Uterus (tissue), 4 donors: Measurements from ENCODE around the gene CD27. TPM values are rescaled to one million over a fixed set of nuclear protein-coding genes. Genes with fewer than 3 reads are reported as not detected.

Source experiments
- DNase-seq, 2 donors: peaks; one replicate each; pipeline ENCODE4 v3.0.0-alpha.2; 2019 to 2020
- H3K27ac ChIP-seq, 2 donors: fragments of 200-600 bp; sonication (generic); 1 replicate in 1 of 2; 2 replicates in 1 of 2; pipeline ENCODE4 v1.5.1; 2016 to 2018
- H3K27me3 ChIP-seq, 2 donors: fragments of 200-600 bp; sonication (generic); one replicate each; pipeline ENCODE4 v1.5.1; 2018 to 2019; ENCODE audit warnings: control low read depth in 1 of 2
- H3K36me3 ChIP-seq, 2 donors: fragments of 200-600 bp; sonication (generic); one replicate each; pipeline ENCODE4 v1.5.1; 2019; ENCODE audit warnings: control low read depth in 1 of 2
- H3K4me1 ChIP-seq, 2 donors: fragments of 200-600 bp; sonication (generic); one replicate each; pipeline ENCODE4 v1.5.1; 2018 to 2019; ENCODE audit warnings: control low read depth in 1 of 2
- H3K4me3 ChIP-seq, 2 donors: fragments of 200-600 bp; sonication (generic); 1 replicate in 1 of 2; 2 replicates in 1 of 2; pipeline ENCODE4 v1.5.1; 2018 to 2019; ENCODE audit warnings: mild to moderate bottlenecking in 1 of 2
- H3K9me3 ChIP-seq, 2 donors: fragments of 200-600 bp; sonication (generic); one replicate each; pipeline ENCODE4 v1.5.1; 2019; ENCODE audit warnings: control low read depth in 1 of 2
- POLR2A ChIP-seq, 2 donors: fragments of 450-650 bp; IDR thresholded peaks; one replicate each; pipeline ENCODE4 v1.6.1; 2016; ENCODE audit warnings: antibody characterized with exemption in 2 of 2, mild to moderate bottlenecking in 1 of 2, moderate library complexity in 1 of 2
- intact Hi-C: fragments of 100-400 bp; cut with DNase I; formaldehyde crosslinking; loops from one replicate; pipeline ENCODE4 v1.15.1; 2023; ENCODE audit warnings: low total_unique reads
- total RNA-seq, 4 donors: library from RNA; depleted of rRNA in 3 of 4; stranded (reverse); fragments of >200 nt in 3 of 4; gene quantifications; one replicate each; pipeline versions ENCODE4 v1.1.0 to v1.2.4, GENCODE V29; 2014 to 2023
- TF ChIP-seq, protein P1 (sequence below), 4 experiments: fragments of 200-600 bp in 2 of 4; fragments of 450-650 bp in 2 of 4; sonication (generic) in 2 of 4; IDR thresholded peaks; one replicate each; pipeline ENCODE4 v1.5.1; 2016 to 2019; ENCODE audit warnings: antibody characterized with exemption in 4 of 4, mild to moderate bottlenecking in 2 of 4, moderate library complexity in 1 of 4
- donor health status: DM: yes; HTN: yes; CAD: no.

CD27 gene
- total RNA-seq, 4 donors from 2014 or later, result 0.35 to 1.4 TPM; not detected in 2

DNA sequence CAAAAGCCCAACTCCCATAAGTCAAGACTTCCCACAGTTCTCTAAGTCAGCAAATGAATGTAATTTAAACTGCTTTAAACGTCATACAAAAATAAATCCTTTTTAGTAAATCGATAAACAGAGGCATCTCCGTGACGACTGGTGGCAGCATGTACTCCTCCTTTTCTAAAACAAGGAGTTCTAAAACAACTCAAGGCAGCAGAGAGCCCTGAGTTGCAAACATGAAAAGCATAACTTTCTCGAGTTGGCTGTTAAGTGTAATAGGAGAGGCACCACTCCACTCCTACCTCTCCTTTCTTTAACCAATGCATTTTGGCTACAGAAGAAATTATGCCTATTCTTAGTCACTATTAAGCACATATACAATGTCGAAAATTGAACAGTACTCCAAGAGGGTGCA is 38.8 kb upstream of the CD27 start:
- no peak for DNase-seq

DNA sequence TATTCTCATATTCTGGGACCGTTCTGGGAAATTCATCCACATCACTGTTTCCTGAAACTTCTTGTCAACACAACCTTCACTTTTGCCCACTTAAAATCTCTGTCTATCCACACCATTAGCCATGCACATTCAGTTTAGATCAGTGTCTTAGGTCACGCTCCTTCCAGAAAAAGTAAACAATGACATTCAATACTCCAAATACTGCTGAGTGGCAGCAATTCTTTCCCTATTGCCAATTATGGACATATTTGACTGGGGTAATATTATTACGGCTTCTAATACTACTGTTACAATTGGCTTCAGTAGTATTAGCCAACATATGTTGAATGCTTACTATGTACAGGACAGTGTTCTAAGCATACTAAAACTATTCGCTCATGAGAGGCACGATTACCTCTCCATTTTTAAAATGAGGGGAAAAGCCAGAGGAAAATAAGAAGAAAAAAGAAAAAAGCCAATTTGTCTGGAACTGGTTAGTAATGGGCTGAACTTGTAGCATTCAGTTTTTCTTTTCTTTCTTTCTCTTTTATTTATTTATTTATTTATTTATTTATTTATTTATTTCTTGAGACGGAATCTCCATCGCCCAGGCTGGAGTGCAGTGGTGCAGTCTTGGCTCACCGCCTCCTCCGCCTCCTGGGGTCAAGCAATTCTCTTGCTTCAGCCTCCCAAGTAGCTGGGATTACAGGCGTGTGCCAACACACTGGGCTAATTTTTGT is 37.4 kb upstream of the CD27 start:
- no peaks in the 10 kb centered on the region for H3K4me1 ChIP-seq
- H3K9me3 ChIP-seq, result no peaks in the 10 kb centered on the region
- H3K27me3 ChIP-seq, result no peaks in the 10 kb centered on the region
- H3K4me3 ChIP-seq, result no peak overlapping the region
- DNase-seq, result no peak
- no peak for TF ChIP-seq POLR2A (IDR thresholded peaks at IDR 0.05)
- TF ChIP-seq, protein P1, sequence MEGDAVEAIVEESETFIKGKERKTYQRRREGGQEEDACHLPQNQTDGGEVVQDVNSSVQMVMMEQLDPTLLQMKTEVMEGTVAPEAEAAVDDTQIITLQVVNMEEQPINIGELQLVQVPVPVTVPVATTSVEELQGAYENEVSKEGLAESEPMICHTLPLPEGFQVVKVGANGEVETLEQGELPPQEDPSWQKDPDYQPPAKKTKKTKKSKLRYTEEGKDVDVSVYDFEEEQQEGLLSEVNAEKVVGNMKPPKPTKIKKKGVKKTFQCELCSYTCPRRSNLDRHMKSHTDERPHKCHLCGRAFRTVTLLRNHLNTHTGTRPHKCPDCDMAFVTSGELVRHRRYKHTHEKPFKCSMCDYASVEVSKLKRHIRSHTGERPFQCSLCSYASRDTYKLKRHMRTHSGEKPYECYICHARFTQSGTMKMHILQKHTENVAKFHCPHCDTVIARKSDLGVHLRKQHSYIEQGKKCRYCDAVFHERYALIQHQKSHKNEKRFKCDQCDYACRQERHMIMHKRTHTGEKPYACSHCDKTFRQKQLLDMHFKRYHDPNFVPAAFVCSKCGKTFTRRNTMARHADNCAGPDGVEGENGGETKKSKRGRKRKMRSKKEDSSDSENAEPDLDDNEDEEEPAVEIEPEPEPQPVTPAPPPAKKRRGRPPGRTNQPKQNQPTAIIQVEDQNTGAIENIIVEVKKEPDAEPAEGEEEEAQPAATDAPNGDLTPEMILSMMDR (IDR thresholded peaks at IDR 0.05), result no peak
- no peaks in the 10 kb centered on the region for H3K36me3 ChIP-seq
- no peak overlapping the region for H3K27ac ChIP-seq
- intact Hi-C loops, result no loop called here

More for the DNA sequence above, 38.8 kb upstream of the CD27 start:
- H3K4me3 ChIP-seq, result no peak overlapping the region
- H3K27me3 ChIP-seq, result no peaks in the 10 kb centered on the region
- no peaks in the 10 kb centered on the region for H3K9me3 ChIP-seq
- H3K36me3 ChIP-seq, result no peaks in the 10 kb centered on the region
- no peaks in the 10 kb centered on the region for H3K4me1 ChIP-seq
- H3K27ac ChIP-seq, result peak overlapping the region in 1 of 2 donors; percentile 75
- intact Hi-C loops, result no loop called here
- TF ChIP-seq, protein P1 (IDR thresholded peaks at IDR 0.05), result no peak
- no peak for TF ChIP-seq POLR2A (IDR thresholded peaks at IDR 0.05)

DNA sequence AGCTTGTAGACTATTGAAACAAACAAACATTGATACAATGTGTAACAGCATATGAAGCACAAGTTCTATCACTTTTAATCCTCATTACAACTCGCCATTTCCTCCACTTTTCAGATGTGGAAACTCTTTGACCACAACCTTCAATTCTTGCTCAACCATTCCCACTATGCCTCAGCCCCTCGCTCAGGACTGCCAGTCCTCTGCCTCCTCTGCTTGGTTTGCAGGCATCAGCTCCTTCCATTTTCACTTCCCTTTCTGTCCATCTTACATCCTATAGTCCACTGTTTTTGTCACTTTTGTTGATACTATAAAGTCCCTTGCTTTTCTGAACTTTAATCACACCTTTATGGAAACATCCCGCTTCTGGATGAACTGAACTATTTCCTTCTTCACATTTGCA is 28.2 kb upstream of the CD27 start:
- H3K4me3 ChIP-seq, result no peak overlapping the region
- H3K9me3 ChIP-seq, result no peaks in the 10 kb centered on the region
- no peaks in the 10 kb centered on the region for H3K36me3 ChIP-seq
- no peaks in the 10 kb centered on the region for H3K27me3 ChIP-seq
- no peak for DNase-seq
- TF ChIP-seq, protein P1 (IDR thresholded peaks at IDR 0.05), result no peak
- no peak for TF ChIP-seq POLR2A (IDR thresholded peaks at IDR 0.05)
- intact Hi-C loops, result no loop called here
- no peaks in the 10 kb centered on the region for H3K4me1 ChIP-seq
- no peak overlapping the region for H3K27ac ChIP-seq

DNA sequence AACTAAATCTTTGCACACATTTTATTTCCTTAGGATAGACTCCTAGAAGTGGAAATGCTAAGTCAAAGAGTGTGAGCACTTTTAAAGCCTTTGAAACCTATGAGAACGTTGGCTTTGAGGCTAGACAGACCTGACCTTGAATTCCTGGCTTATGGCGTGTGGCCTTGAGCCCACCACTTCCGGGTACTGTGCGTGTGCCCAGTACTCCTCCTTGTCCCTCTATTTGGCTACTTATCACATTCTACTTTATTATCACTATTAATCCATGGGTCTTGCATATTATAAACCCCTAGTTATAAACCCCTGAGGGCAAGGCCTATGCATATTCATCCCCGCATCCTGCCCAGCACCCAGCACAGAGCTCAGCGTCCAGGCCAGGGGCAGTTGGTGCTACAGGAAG is 26.0 kb upstream of the CD27 start:
- DNase-seq, result no peak
- intact Hi-C loops, result no loop called here

GRCh38 chr12:6420364-6420763 is 24.4 kb upstream of the CD27 start:
- no peak overlapping the region for H3K4me3 ChIP-seq
- intact Hi-C loops, result loop anchor here (5.0 kb wide), 1 partner anchor 117 kb away; no protein-coding TSS in a partner anchor
- no peaks in the 10 kb centered on the region for H3K27me3 ChIP-seq
- H3K36me3 ChIP-seq, result no peaks in the 10 kb centered on the region
- no peaks in the 10 kb centered on the region for H3K4me1 ChIP-seq
- H3K27ac ChIP-seq, result no peak overlapping the region
- TF ChIP-seq, protein P1 (IDR thresholded peaks at IDR 0.05), result no peak
- TF ChIP-seq POLR2A (IDR thresholded peaks at IDR 0.05), result no peak
- H3K9me3 ChIP-seq, result no peaks in the 10 kb centered on the region
- no peak for DNase-seq

More for the DNA sequence above, 26.0 kb upstream of the CD27 start:
- no peaks in the 10 kb centered on the region for H3K27me3 ChIP-seq
- H3K4me1 ChIP-seq, result no peaks in the 10 kb centered on the region
- TF ChIP-seq, protein P1 (IDR thresholded peaks at IDR 0.05), result no peak
- no peak for TF ChIP-seq POLR2A (IDR thresholded peaks at IDR 0.05)
- no peak overlapping the region for H3K27ac ChIP-seq
- H3K4me3 ChIP-seq, result no peak overlapping the region
- no peaks in the 10 kb centered on the region for H3K36me3 ChIP-seq
- no peaks in the 10 kb centered on the region for H3K9me3 ChIP-seq
